Stimulated activated naive CD8-positive, alpha-beta T cell treated with anti-CD3 and anti-CD28 coated beads, Interleukin-15, Interleukin-2, amounts not matched to agents 100 U/mL and 50 U/mL, for 24 hours (primary cell): ENCODE measurements around the gene STON1.
"Not testable (repeated sequence)": the region's sequence is repeated elsewhere in the genome, so short reads cannot be mapped to it uniquely, and the experiment has no call there.

Experiments
- ATAC-seq: fragments of 150-1000 bp; cut with Tn5 transposase; one replicate; pipeline ENCODE4 v1.10.0; 2021
- DNase-seq: peaks from one replicate; pipeline ENCODE4 v3.0.0; 2021

The STON1 gene

DNA sequence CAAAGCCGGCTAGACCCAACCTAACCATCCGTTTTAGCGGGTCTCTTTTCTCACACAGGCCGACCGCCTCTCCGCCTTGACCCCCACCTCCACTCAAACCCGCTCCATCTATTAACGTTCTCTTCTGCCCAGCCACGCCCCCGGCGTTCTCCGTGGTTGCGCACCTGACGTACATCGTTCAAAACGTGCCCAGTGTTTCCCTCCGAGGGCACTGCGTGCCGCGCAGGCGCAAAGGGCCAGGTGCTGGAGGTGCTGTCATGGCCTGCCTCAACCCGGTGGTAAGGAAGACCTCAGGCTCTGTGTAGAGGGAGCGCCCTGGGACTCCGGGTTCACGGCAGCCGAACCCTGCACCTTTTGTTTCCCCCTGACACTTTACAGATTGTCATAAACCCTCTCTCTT lies 87.7 kb downstream of the STON1 start, which contains the start of gene GTF2A1L:
Gene GTF2A1L (plus strand): TSS at position 239 of the 400 bp plus-strand sequence. CDS start 19 bp downstream, at position 258.
- ATAC-seq (no peak), DNase-seq (no peak)

DNA sequence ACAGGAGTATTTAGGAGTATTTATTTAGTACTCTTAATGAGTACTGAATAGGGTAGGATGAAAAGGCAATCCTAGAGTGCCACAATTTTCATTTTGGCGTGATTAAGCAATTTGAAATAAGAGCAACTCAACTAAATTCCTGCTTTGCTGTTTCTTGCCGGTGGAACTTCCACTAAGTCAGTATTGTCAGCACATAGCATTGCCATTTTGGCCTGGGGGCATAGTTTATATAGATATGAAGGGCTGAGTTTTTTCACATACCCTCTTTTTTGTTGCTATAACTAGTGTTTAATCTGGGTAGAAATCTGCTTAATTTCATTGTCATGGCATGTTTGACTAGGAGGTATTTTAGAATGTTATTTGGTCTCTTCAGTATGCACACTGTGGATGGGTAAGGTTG lies 89.6 kb downstream of the STON1 start:
- ATAC-seq (no peak), DNase-seq (no peak)

DNA sequence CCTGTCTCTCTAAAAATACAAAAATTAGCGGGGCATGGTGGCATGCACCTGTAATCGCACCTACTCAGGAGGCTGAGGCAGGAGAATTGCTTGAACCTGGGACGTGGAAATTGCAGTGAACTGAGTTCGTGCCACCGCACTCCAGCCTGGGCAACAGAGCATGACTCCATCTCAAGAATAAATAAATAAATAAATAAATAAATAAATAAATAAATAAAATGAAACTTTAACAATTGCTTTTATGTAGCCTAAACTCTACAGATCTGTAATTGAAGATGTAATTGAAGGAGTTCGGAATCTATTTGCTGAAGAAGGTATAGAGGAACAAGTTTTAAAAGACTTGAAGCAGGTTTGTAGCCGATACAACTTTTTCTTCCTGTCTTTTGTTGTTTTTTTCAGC lies 90.7 kb downstream of the STON1 start:
- ATAC-seq = no peak
- no peak for DNase-seq

DNA sequence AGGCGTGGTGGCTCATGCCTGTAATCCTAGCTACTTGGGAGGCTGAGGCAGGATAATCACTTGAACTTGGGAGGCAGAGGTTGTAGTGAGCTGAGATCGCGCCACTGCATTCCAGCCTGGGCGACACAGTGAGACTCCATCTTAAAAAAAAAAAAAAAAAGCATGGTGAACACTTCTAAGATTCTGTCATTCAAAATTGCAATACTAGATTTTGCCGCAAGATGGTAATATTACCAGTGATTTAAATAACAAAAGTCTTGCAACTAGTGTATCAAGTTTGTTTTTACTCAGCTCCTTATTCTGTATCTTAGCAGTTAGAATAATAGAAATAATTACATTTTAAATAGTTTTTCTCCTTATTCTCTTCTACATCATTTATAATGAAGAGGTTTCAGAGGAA lies 92.7 kb downstream of the STON1 start:
- not testable (repeated sequence) for ATAC-seq, DNase-seq

DNA sequence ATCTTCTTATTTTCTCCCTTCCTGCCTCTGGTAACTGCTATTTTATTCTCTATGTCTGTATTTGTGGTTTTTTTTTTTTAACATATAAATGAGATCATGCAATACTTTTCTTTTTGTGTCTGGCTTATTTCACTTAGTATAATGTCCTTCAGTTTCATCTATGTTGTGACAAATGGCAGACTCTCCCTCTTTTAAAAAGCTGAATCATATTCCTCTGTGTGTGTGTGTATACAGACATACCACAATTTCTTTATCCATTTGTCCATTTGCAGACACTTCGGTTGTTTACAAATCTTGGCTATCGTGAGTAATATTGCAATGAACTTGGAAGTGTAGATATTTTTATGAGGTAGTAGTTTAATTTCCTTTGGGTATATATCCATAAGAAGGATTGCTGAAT lies 94.7 kb downstream of the STON1 start:
- ATAC-seq = no peak
- no peak for DNase-seq

DNA sequence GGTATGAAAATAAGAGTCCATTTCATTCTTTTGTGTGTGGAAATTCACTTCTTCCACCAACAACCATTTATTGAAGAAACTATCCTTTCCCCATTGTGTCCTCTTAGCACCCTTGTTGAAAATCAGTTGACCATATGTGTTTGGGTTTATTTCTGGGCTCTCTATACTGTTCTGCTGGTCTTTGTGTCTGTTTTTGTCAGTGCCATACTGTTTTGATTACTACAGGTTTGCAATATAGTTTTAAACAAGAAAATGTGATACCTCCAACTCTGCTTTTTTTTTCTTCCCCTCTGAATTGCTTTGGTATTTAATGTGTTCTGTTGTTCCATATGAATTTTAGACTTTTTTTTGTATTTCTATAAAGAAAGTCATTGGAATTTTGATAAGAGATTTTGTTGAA lies 96.1 kb downstream of the STON1 start:
- DNase-seq = no peak

DNA sequence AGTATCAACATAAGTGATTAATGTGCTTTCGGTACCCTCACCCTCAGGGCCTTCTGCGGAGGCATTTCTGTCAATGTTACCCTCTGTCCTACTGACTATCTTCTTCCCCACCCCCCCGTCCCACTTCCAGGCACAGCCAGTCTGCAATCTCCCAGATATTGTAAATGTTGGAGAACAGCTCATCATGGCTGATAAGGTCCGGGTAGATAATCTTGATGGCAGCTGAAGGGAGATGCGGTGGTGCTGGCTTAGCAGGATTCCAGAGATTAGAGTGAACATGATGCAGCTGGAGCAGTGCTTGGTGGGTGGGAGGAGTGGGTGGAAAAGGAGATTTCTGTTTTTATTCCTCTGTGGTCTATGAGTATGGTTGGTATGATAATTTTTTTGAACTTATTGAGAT lies 103.2 kb downstream of the STON1 start:
- DNase-seq (no peak), ATAC-seq (no peak)

More for the DNA sequence above, 96.1 kb downstream of the STON1 start:
- ATAC-seq = no peak

DNA sequence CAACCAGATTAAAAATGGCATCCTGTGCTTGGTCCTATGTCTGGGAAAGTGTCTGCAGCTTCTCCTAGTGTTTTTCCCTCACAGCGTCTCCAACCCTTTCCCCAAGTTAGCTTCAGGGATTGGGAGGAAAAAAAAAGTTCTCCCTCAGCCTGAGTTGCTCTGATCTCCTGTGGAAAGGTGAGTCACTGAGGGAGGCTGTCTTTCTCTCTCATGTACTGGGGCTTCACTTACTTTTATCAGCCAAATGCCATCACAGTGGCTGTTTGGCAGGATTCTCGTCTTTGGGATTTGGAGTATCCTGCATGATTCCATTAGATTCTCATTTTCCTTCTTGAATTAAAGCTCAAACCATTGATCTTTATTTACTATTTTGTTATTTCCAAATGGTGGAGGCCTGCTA lies 105.8 kb downstream of the STON1 start:
- ATAC-seq (no peak), DNase-seq (no peak)

DNA sequence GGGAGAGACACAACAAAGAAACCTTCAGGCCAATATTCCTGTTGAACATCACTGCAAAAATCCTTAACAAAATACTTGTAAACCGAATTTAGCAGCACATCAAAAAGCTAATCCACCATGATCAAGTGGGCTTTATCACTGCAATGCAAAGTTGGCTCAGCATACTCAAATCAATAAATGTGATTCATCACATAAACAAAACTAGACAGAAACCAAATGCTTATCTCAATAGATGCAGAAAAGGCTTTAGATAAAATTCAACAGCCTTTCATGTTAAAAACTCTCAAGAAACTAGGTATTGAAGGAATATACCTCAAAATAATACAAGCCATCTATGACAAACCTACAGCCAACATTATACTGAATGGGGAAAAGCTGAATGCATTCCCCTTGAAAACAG lies 108.3 kb downstream of the STON1 start:
- DNase-seq (no peak), ATAC-seq (no peak)
